ENCODE results near the gene MYO9B. TPM values are rescaled to one million over a fixed set of nuclear protein-coding genes. Genes with fewer than 3 reads are reported as not detected.

MYO9B gene
- total RNA-seq, 2 donors from 2014 or later = 79.4 to 96.8 TPM

GRCh38 chr19:17045907-17046502 lies 29.6 kb upstream of the MYO9B start:
- Histone ChIP-seq H3K4me3 (ENCODE audit: low read length) (no peak overlapping the region), H3K27ac (ENCODE audit: low read depth, low read length) (no peak overlapping the region), H3K9ac (ENCODE audit: extremely low read depth, low read length, poor library complexity, severe bottlenecking) (no peak overlapping the region), H3K36me3 (ENCODE audit: control insufficient read depth, insufficient read depth, low read length) (peaks cover 18% of the 10 kb centered on the region), H3K27me3 (ENCODE audit: control insufficient read depth, insufficient read depth, low read length, poor library complexity, severe bottlenecking) (no peaks in the 10 kb centered on the region), H3K4me1 (ENCODE audit: control insufficient read depth, insufficient read depth, low read length) (no peaks in the 10 kb centered on the region), H3K9me3 (ENCODE audit: control insufficient read depth, low read length) (no peaks in the 10 kb centered on the region)
- no peaks in the 10 kb centered on the region for H3K9me3 Mint-ChIP-seq
- no peak overlapping the region for H3K4me3 Mint-ChIP-seq
- H3K27ac Mint-ChIP-seq = no peak overlapping the region
- peaks cover 9% of the 10 kb centered on the region for H3K36me3 Mint-ChIP-seq (ENCODE audit: low read depth)
- DNase-seq = no peak
- H3K27me3 Mint-ChIP-seq (ENCODE audit: insufficient read depth) = no peaks in the 10 kb centered on the region
- no peak for TF ChIP-seq CTCF (conservative IDR thresholded peaks at IDR 0.05)
- WGBS, 2 experiments (ENCODE audit: insufficient coverage in 1 of 2, insufficient read length in 1 of 2) = 88 to 91% methylated on average over 4 to 5 of the region's 5 CpGs
- no peaks in the 10 kb centered on the region for H3K4me1 Mint-ChIP-seq

GRCh38 chr19:17048885-17049453 lies 26.6 kb upstream of the MYO9B start:
- Mint-ChIP-seq H3K4me3 (no peak overlapping the region), H3K9me3 (no peaks in the 10 kb centered on the region), H3K36me3 (ENCODE audit: low read depth) (peaks cover 29% of the 10 kb centered on the region), H3K27ac (no peak overlapping the region), H3K27me3 (ENCODE audit: insufficient read depth) (no peaks in the 10 kb centered on the region), H3K4me1 (no peaks in the 10 kb centered on the region)
- 92 to 94% methylated on average over 7 to 16 of the region's 16 CpGs for WGBS, 2 experiments (ENCODE audit: insufficient coverage in 1 of 2, insufficient read length in 1 of 2)
- Histone ChIP-seq H3K27me3 (ENCODE audit: control insufficient read depth, insufficient read depth, low read length, poor library complexity, severe bottlenecking) (no peaks in the 10 kb centered on the region), H3K4me3 (ENCODE audit: low read length) (no peak overlapping the region), H3K9me3 (ENCODE audit: control insufficient read depth, low read length) (no peaks in the 10 kb centered on the region), H3K4me1 (ENCODE audit: control insufficient read depth, insufficient read depth, low read length) (no peaks in the 10 kb centered on the region), H3K9ac (ENCODE audit: extremely low read depth, low read length, poor library complexity, severe bottlenecking) (no peak overlapping the region), H3K36me3 (ENCODE audit: control insufficient read depth, insufficient read depth, low read length) (peaks cover 32% of the 10 kb centered on the region), H3K27ac (ENCODE audit: low read depth, low read length) (no peak overlapping the region)
- no peak for DNase-seq
- TF ChIP-seq CTCF (conservative IDR thresholded peaks at IDR 0.05) = no peak

GRCh38 chr19:17049711-17050280 lies 25.8 kb upstream of the MYO9B start:
- Mint-ChIP-seq H3K4me3 (no peak overlapping the region), H3K36me3 (ENCODE audit: low read depth) (peaks cover 32% of the 10 kb centered on the region), H3K27me3 (ENCODE audit: insufficient read depth) (no peaks in the 10 kb centered on the region), H3K27ac (no peak overlapping the region), H3K9me3 (no peaks in the 10 kb centered on the region), H3K4me1 (no peaks in the 10 kb centered on the region)
- 92 to 94% methylated on average over 16 to 18 of the region's 18 CpGs for WGBS, 2 experiments (ENCODE audit: insufficient coverage in 1 of 2, insufficient read length in 1 of 2)
- Histone ChIP-seq H3K36me3 (ENCODE audit: control insufficient read depth, insufficient read depth, low read length) (peaks cover 32% of the 10 kb centered on the region), H3K27ac (ENCODE audit: low read depth, low read length) (no peak overlapping the region), H3K9me3 (ENCODE audit: control insufficient read depth, low read length) (no peaks in the 10 kb centered on the region), H3K4me1 (ENCODE audit: control insufficient read depth, insufficient read depth, low read length) (no peaks in the 10 kb centered on the region), H3K9ac (ENCODE audit: extremely low read depth, low read length, poor library complexity, severe bottlenecking) (no peak overlapping the region), H3K4me3 (ENCODE audit: low read length) (no peak overlapping the region), H3K27me3 (ENCODE audit: control insufficient read depth, insufficient read depth, low read length, poor library complexity, severe bottlenecking) (no peaks in the 10 kb centered on the region)
- TF ChIP-seq CTCF (conservative IDR thresholded peaks at IDR 0.05) = no peak
- no peak for DNase-seq
